Loucy (cell line): ENCODE data around the gene CCDC63.

Experiments
- EZH2phosphoT487 ChIP-seq: fragments of 200-600 bp; IDR thresholded peaks from 2 replicates; pipeline ENCODE4 v1.6.1; 2018; ENCODE audit warnings: antibody characterized with exemption, mild to moderate bottlenecking, moderate library complexity, borderline replicate concordance
- TF ChIP-seq, protein P1 (sequence below): fragments of 200-600 bp; sonication (generic); conservative IDR thresholded peaks from 2 replicates; pipeline ENCODE4 v1.5.1; 2014; ENCODE audit warnings: mild to moderate bottlenecking, antibody characterized with exemption, low read length

DNA sequence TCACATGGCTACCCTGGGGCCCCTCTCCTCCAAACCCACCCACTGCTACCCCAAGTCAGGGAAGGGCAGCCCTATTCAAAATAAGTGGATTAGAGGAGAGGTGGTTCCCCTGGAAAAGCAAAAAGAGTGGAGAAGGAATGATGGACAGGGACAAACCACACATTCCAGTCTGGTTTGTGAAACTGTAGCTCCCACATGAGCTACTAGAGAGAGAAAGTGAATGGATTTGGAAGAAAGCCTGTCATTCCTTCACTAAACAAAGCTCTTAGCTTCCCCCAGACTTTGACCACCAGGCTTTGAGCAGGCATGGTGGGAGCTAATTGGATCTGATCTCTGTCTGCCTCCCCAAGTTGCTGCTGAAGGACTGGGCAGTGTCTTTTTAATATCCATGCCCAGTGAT lies 28.0 kb downstream of the CCDC63 start:
- TF ChIP-seq, protein P1, sequence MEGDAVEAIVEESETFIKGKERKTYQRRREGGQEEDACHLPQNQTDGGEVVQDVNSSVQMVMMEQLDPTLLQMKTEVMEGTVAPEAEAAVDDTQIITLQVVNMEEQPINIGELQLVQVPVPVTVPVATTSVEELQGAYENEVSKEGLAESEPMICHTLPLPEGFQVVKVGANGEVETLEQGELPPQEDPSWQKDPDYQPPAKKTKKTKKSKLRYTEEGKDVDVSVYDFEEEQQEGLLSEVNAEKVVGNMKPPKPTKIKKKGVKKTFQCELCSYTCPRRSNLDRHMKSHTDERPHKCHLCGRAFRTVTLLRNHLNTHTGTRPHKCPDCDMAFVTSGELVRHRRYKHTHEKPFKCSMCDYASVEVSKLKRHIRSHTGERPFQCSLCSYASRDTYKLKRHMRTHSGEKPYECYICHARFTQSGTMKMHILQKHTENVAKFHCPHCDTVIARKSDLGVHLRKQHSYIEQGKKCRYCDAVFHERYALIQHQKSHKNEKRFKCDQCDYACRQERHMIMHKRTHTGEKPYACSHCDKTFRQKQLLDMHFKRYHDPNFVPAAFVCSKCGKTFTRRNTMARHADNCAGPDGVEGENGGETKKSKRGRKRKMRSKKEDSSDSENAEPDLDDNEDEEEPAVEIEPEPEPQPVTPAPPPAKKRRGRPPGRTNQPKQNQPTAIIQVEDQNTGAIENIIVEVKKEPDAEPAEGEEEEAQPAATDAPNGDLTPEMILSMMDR = no peak
- TF ChIP-seq EZH2phosphoT487 = no peak
